Activated CD4-positive, CD25-positive, alpha-beta regulatory T cell treated with anti-CD3 and anti-CD28 coated beads, Interleukin-2, amount 50 U/mL, for 24 hours (primary cell): ENCODE measurements around the gene SDK2.
A peak's percentile ranks its signal among the peaks of the same experiment; 100 is the strongest.

Experiments
- ATAC-seq, 2 donors: fragments of 150-1000 bp; cut with Tn5 transposase; one replicate each; pipeline ENCODE4 v1.10.0; 2021; ENCODE audit warnings: mild to moderate bottlenecking in 1 of 2, moderate library complexity in 1 of 2

SDK2 gene

DNA sequence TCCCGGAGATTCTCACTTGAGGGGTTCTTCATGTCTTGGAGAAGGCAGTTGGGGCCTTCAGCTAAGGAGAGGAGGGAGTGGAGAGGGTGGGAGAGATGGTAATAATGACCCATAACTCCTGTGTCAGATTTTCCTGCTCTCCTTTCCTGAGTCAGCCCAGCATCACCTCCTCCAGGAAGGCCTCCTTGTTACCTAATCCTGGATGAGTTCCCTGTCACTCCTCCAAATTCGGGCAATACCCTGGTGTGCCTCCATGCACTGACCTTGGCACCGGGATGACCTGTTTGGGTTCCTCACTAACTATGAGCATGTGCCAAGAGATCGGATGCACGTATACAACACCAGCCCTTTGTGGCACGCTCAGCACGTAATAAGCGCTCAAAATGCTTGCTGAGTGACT is 38.8 kb downstream of the SDK2 start:
- ATAC-seq = no peak

- ATAC-seq = no peak
Observed at GRCh38 chr17:73604476-73604875, 39.8 kb downstream of the SDK2 start.

DNA sequence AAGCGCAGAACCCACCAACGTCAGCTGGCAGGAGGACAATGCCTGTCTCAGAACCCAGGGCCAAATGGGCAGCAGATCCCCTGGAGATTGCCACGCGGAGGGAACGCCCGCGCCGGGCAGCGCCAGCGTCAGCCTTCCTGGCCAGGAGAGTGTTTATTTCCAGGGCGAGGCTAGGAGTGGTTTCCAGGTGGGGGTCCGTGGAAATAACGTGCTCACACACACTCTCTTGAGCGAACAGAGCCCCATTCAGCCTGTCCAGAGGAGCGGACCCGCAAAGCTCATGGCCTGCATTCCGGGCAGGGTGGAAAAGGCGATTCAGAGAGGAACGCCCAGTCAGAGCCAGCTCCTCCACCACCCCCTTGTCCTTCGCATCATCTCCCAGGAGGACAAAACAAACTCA is 40.3 kb downstream of the SDK2 start:
- no peak for ATAC-seq

GRCh38 chr17:73600103-73600871 is 44.0 kb downstream of the SDK2 start:
- no peak for ATAC-seq

DNA sequence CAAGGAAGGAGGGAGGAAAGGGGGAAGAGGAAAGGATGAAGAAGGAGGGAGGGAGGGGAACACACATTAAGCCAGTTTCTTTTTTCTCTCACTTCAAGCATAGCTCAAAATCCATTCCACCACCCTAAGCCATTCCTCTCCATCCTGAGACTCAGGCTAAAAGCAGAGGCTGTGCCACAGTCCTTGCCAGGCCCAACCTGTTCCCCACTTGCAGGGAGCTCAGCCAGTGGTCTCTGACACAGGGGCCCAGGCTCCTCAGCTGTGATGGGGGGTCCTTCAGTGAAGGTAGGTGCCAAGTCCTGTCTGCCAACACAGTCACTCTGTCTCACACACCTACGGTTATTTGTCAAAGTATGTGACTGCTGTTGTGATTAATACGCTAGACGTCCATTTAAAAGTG is 44.6 kb downstream of the SDK2 start:
- ATAC-seq = no peak

- no peak for ATAC-seq
Observed at GRCh38 chr17:73598212-73598611, 46.0 kb downstream of the SDK2 start.

- no peak for ATAC-seq
Observed at GRCh38 chr17:73595931-73596330, 48.3 kb downstream of the SDK2 start.

DNA sequence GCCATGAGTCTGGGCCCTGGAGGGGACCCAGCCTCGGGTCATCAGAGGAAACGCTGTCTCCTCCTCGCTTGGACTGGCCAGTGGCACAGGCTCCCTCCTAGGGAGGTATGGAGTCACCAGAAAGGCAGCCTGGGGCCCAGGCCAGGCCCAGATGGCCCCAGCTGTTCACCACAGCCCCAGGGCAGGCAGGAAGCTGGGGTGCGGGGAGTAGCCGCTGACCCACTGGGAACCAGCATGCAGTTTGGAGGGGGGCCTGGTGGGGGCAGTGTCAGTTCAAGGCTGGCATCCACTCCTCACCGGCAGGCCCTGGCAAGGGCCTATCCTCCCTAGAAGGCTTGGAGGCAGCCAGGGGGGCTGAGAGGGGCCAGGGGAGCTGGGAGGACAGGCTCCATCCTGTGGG is 48.8 kb downstream of the SDK2 start:
- ATAC-seq = no peak

GRCh38 chr17:73595068-73595467 is 49.2 kb downstream of the SDK2 start:
- ATAC-seq = no peak

GRCh38 chr17:73594598-73594997 is 49.6 kb downstream of the SDK2 start:
- ATAC-seq = no peak

- ATAC-seq = no peak
Observed at GRCh38 chr17:73594025-73594424, 50.2 kb downstream of the SDK2 start.

DNA sequence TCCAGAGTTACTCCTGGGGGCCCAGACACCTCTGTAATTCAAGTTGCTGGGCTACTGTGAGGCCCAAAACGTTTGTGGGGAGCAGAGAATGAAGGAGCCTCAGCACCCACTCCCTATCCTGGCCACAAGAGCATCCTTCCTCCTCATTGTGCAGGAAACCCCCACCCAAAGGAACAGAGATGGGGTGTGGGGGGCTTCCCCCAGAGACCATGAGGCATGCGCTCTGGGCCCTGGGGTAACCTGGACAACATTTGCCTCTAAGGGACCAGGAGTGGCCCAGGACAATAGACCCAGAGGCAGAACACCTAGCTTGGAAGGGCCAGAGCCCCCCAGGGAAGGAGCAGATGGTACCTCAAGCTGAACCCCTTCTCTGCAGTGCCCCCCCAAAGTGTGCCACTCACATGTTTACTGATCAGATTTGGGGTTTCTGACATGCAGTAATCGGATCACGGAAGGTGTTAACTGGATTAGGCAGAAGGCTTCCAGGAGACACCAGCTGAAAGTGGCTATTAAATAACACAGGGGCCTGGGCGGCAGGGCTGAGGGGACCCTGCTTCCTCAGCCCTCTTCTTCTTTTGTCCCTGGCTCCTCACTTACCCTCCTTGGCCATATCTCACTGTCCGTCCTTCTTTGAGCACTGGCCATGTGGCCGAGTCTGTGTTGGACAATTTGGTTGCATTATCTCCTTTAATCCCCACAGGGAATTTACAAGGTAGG is 50.8 kb downstream of the SDK2 start:
- ATAC-seq = no peak

DNA sequence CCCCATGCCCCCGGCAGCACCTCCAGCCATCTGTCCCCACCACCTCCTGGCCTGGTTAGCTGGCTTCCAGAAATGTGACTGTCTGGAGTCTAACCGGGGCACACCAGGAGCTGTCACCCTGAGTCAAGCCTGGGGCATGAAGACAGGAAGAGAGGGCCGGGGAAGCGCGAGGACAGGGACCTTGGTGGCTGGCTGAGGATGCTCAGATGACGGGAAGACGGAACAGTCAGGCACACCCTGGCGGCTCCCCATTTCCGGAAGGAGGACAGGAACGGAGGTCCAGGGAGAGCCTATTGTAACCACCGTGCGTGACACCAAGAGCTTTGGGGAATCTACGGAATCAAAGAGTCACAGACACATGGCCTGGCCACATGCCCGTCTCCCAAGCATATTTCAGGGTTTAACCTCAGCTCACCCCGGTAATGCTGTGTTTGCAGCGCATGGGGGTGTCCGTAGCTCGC is 51.7 kb downstream of the SDK2 start:
- ATAC-seq = no peak

GRCh38 chr17:73592079-73592415 is 52.2 kb downstream of the SDK2 start:
- ATAC-seq = no peak

DNA sequence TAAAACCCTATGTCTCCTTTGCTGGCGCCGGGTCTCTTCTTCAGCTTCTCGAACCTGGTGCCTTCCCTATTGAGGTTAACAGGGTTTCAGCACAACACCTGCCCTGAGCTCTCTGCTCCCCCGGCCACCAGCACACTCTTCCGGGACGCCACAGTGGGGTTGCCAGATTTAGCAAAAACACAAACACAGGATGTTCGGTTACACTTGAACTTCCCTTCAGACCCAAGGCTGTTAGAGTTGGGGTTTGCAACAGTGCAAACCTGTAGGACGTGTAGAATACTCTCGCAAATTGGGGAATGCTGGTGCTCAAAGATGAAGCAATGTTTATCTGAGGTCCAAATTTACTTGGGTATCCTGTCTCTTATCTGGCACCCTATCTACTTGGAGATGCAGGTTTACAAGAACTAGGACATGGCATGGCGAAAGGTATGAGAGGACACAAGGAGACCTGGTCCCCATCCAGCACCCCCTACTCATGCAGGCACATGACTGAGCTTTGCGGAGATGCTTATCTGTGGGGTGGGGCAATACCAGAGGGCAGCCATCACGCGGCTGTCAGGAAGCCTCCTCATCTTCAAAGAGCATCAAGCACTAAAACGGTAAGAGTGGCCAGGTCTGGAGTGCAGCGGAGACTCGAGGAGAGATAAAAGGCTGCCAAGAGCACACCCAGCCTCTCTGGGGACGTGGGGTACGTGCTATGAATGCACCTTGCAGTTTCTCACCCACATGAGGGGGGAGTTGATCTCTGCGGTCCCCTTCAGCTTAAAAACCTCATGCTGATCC is 52.8 kb downstream of the SDK2 start:
- peak; percentile 52 to 63 for ATAC-seq

DNA sequence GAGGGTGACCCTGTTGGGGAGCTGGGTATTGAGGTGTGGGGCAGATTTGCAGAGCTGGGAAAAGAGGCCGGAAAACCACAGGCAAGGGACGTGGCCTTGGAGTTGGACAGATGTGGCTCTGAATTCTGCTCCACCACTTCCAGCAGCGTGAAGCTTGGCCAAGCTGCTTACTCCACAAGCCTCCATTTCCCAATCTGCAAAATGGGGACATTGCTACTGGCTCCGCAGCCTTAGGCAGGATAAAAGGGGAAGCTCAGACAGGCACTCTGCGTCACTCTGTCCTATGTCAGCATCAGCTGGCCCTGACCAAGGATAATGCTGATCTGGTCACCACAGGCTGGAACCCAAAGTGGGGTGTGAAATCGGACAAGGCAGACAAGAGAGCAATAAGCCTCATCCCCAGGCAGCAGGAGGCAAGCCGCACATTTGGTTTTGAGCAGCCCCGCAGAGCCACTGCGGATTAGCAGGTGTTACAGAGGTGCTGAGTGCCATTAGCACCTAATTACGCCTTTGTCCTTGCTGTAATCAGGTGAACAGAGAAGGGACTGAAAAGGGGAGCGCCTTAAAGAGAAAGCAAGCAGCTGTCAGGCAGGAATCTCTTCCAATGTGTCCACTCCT is 54.8 kb downstream of the SDK2 start:
- no peak for ATAC-seq

- ATAC-seq = no peak
Observed at GRCh38 chr17:73588891-73589290, 55.4 kb downstream of the SDK2 start.

DNA sequence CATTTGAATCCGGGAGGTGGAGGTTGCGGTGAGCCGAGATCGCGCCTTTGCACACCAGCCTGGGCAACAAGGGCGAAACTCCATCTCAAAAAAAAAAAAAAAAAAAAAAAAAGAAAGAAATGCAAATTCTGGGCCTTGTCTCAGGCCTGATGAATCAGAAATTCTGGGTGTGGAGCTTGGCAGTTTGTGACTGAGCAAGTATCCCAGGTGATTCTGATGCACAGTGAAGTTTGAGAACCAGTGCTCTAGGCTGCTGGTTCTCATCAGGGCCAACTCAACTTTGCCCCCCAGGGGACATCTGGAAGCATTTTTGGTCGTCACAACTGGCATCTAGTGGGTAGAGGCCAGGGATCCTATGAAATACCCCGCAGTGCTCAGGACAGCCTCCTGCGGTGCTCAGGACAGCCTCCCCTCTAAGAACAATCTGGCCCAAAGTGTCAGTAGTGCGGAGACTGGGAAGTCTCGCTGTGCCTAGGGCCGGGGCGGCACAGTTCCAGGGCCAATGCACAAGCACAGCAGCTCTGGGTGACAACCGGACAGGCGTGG is 55.9 kb downstream of the SDK2 start:
- no peak for ATAC-seq

DNA sequence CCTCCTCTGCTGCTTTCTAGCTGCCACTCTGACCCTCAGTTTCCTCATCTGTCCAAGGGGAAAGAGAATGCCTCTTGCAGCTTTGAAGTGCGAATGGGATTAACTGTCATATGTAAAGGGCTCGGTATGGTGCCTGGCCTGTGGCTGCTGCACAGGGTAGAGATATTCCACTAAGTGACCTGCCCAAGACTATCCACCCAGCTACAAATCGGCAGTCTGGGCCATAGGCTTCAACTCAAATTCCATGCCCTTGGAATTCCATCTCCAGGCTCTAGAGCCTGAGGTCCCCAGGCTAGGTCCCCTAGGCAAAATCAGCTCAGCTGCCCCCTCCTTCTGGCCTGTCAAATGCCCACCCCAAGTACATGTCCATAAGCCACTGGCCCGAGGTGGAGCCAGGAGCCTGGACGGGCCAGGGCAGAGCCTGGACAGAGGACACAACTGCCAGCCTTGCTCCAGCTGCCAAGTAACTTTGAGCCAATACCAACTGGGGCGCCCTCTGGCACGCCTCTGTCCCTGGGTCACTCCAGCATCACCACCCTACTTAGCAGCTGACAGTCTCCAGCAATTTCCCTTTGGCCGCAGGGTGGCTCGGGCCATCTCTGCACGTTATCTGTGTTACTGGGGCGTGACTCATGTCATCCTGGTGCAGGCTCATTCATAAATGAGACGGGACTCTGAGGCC is 57.2 kb downstream of the SDK2 start:
- ATAC-seq = no peak

GRCh38 chr17:73586275-73586832 is 57.9 kb downstream of the SDK2 start:
- ATAC-seq = no peak

DNA sequence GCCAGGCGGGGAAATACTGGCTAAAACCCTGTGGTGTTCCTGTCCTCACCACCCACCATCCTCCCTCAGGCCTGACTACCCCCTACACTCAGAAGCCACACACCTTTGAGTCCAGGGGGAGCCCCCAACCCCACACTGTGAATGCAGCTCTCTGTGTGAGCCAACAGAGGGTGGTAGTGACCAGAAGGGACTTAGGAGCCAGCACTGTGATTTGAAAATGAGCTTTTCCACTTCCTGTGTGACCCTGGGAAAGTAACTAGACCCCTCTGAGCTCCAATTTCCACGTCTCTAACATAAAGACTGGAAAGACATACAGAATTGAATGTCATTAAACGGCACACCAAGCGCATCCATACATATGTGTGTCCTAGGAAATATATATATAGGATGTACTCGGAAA is 58.7 kb downstream of the SDK2 start:
- no peak for ATAC-seq

DNA sequence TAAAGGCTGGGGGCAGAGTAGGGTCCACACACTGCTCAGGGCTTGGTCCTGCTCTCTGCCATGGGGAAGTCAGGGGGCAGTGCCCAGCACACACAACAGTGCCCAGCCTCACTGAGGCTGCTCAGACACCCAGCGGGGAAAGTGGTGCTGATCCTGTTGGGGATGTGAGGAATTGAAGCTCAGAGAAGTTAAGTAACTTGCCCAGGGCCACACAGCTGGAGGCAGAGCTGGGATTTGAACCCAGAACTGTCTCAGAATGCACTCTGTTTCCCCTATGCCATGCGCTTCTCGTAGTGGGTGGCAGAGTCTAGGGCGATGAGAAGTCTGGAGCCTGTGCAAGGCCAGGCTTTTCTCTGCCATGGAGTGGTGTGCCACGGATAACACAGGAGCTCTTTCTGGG is 59.3 kb downstream of the SDK2 start:
- ATAC-seq = no peak
